ENCODE measurements around the gene CHST2.

CHST2 gene

GRCh38 chr3:143170074-143170473 is 50.5 kb downstream of the CHST2 start:
- DNase-seq = no peak

- no peak for DNase-seq
Measured at GRCh38 chr3:143170676-143171075, 51.1 kb downstream of the CHST2 start.

- DNase-seq = no peak
Measured at GRCh38 chr3:143171141-143171980, 51.8 kb downstream of the CHST2 start.

DNA sequence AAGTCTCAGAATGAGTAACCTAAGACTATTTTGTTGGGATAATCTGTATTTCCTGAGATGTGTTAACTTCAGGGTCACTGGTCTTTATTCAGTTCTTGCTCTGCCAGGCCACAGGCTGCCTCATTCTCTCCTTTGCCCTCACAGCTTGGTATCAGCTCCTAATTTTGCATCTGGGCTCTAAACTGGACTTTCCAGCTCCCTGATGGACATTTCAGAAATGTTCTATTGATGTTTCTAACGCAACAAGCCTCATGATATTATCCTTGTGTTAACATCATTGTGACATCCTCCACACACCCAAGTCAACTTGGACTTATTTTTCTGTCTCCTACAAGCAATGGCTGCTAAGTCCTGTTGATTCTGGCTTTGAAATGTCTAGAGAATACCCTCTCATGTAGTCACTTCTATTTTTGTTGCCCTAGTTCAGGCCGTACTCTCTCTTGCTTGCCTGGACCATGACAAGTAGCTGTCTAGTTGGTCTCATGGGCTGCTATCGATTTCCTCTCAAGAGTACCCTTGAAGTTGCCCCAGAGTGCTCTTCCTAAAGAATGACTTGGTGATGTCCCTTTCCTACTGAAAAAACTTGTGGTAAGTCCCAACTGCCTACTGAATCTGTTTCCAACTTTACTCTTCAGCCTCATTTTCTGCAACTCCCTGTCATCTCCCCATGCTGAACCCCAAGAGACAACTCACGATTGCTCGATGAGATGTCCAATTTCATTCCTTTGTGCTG is 52.7 kb downstream of the CHST2 start:
- DNase-seq = no peak

GRCh38 chr3:143172795-143173145 is 53.2 kb downstream of the CHST2 start:
- no peak for DNase-seq

GRCh38 chr3:143173242-143173641 is 53.7 kb downstream of the CHST2 start:
- DNase-seq = no peak
